Cardiac fibroblast (primary cell): ENCODE results near the gene RBBP6.

Experiments
- DNase-seq, 2 donors: peaks; one replicate each; pipeline versions ENCODE4 v3.0.0 to v3.0.0-alpha.2; 2010; ENCODE audit warnings: low read depth in 2 of 2
- H3K4me3 ChIP-seq, 2 donors: replicated peaks in 1 of 2; 1 replicate in 1 of 2; 2 replicates in 1 of 2; pipeline ENCODE4 v1.5.1; 2011; ENCODE audit warnings: low read depth in 2 of 2, low read length in 2 of 2, mild to moderate bottlenecking in 2 of 2, moderate library complexity in 1 of 2
- CTCF ChIP-seq: IDR thresholded peaks from one replicate; pipeline ENCODE4 v1.5.1; 2011; ENCODE audit warnings: low read depth, mild to moderate bottlenecking, low read length, inconsistent platforms

The RBBP6 gene

GRCh38 chr16:24511174-24511573 is 28.2 kb upstream of the RBBP6 start:
- TF ChIP-seq CTCF, result no peak
- DNase-seq, result no peak
- no peak overlapping the region for H3K4me3 ChIP-seq

GRCh38 chr16:24511792-24512191 is 27.6 kb upstream of the RBBP6 start:
- no peak overlapping the region for H3K4me3 ChIP-seq
- no peak for TF ChIP-seq CTCF
- no peak for DNase-seq

GRCh38 chr16:24514096-24514495 is 25.3 kb upstream of the RBBP6 start:
- no peak for DNase-seq
- TF ChIP-seq CTCF, result no peak
- H3K4me3 ChIP-seq, result no peak overlapping the region

- TF ChIP-seq CTCF, result no peak
- no peak overlapping the region for H3K4me3 ChIP-seq
- no peak for DNase-seq
Measured at GRCh38 chr16:24515186-24515585, 24.2 kb upstream of the RBBP6 start.

- H3K4me3 ChIP-seq, result peak overlapping the region in 1 of 2 donors; percentile 14
- peak; percentile 85 for TF ChIP-seq CTCF
- peak; percentile 91 to 93 for DNase-seq
Measured at GRCh38 chr16:24516900-24517669, 22.3 kb upstream of the RBBP6 start.

GRCh38 chr16:24518498-24518897 is 20.9 kb upstream of the RBBP6 start:
- DNase-seq, result no peak
- no peak for TF ChIP-seq CTCF
- no peak overlapping the region for H3K4me3 ChIP-seq

- no peak for TF ChIP-seq CTCF
- no peak for DNase-seq
- no peak overlapping the region for H3K4me3 ChIP-seq
Measured at GRCh38 chr16:24520983-24521382, 18.4 kb upstream of the RBBP6 start.
